ENCODE data around the gene ZBTB20. TPM values are rescaled to one million over a fixed set of nuclear protein-coding genes. Genes with fewer than 3 reads are reported as not detected.

Gene ZBTB20
- total RNA-seq, 1 donor from 2014 or later = 21.4 TPM

- H2AFZ ChIP-seq (ENCODE audit: low read depth, low read length) = no peak overlapping the region
- H3K4me3 Mint-ChIP-seq (ENCODE audit: unreplicated experiment) = no peak overlapping the region
- no peak overlapping the region for H3K27ac ChIP-seq (ENCODE audit: low read depth, low read length)
- no peaks in the 10 kb centered on the region for H4K20me1 ChIP-seq (ENCODE audit: insufficient read depth, low read length)
- H3K79me2 ChIP-seq (ENCODE audit: insufficient read depth, low read length) = no peaks in the 10 kb centered on the region
- H3K4me2 ChIP-seq (ENCODE audit: low read length) = no peak overlapping the region
- no peaks in the 10 kb centered on the region for H3K36me3 ChIP-seq (ENCODE audit: insufficient read depth, low read length)
- H3K4me3 ChIP-seq (ENCODE audit: insufficient read depth, low read depth, low read length) = no peak overlapping the region
- no peaks in the 10 kb centered on the region for H3K27me3 ChIP-seq (ENCODE audit: insufficient read depth, low read length)
- H3K27ac Mint-ChIP-seq (ENCODE audit: unreplicated experiment) = no peak overlapping the region
- H3K4me1 ChIP-seq (ENCODE audit: insufficient read depth, low read length) = no peaks in the 10 kb centered on the region
- no peaks in the 10 kb centered on the region for H3K36me3 Mint-ChIP-seq (ENCODE audit: low read depth, unreplicated experiment)
- H3K9ac ChIP-seq (ENCODE audit: low read length) = no peak overlapping the region
- TF ChIP-seq EZH2 (IDR thresholded peaks at IDR 0.05; ENCODE audit: insufficient read depth, low read length) = no peak
- TF ChIP-seq, protein P1, sequence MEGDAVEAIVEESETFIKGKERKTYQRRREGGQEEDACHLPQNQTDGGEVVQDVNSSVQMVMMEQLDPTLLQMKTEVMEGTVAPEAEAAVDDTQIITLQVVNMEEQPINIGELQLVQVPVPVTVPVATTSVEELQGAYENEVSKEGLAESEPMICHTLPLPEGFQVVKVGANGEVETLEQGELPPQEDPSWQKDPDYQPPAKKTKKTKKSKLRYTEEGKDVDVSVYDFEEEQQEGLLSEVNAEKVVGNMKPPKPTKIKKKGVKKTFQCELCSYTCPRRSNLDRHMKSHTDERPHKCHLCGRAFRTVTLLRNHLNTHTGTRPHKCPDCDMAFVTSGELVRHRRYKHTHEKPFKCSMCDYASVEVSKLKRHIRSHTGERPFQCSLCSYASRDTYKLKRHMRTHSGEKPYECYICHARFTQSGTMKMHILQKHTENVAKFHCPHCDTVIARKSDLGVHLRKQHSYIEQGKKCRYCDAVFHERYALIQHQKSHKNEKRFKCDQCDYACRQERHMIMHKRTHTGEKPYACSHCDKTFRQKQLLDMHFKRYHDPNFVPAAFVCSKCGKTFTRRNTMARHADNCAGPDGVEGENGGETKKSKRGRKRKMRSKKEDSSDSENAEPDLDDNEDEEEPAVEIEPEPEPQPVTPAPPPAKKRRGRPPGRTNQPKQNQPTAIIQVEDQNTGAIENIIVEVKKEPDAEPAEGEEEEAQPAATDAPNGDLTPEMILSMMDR (IDR thresholded peaks at IDR 0.05; ENCODE audit: insufficient read depth, low read depth, low read length) = no peak
- FAIRE-seq = no peak
- no peaks in the 10 kb centered on the region for H3K9me3 Mint-ChIP-seq (ENCODE audit: unreplicated experiment)
- DNase-seq (ENCODE audit: low read depth) = no peak
- no peaks in the 10 kb centered on the region for H3K27me3 Mint-ChIP-seq (ENCODE audit: low read depth, unreplicated experiment)
- no peaks in the 10 kb centered on the region for H3K9me3 ChIP-seq (ENCODE audit: insufficient read depth, low read depth, low read length)
- peaks cover 14% of the 10 kb centered on the region for H3K4me1 Mint-ChIP-seq (ENCODE audit: low read depth, unreplicated experiment)
Observed at GRCh38 chr3:114718898-114719210, 428.2 kb downstream of the ZBTB20 start.

GRCh38 chr3:114718071-114718897, 428.8 kb downstream of the ZBTB20 start:
- Histone ChIP-seq H3K79me2 (ENCODE audit: insufficient read depth, low read length) (no peaks in the 10 kb centered on the region), H3K27ac (ENCODE audit: low read depth, low read length) (no peak overlapping the region), H3K4me1 (ENCODE audit: insufficient read depth, low read length) (no peaks in the 10 kb centered on the region), H4K20me1 (ENCODE audit: insufficient read depth, low read length) (no peaks in the 10 kb centered on the region), H2AFZ (ENCODE audit: low read depth, low read length) (no peak overlapping the region), H3K4me2 (ENCODE audit: low read length) (no peak overlapping the region), H3K9me3 (ENCODE audit: insufficient read depth, low read depth, low read length) (no peaks in the 10 kb centered on the region), H3K9ac (ENCODE audit: low read length) (no peak overlapping the region), H3K27me3 (ENCODE audit: insufficient read depth, low read length) (no peaks in the 10 kb centered on the region), H3K4me3 (ENCODE audit: insufficient read depth, low read depth, low read length) (no peak overlapping the region), H3K36me3 (ENCODE audit: insufficient read depth, low read length) (no peaks in the 10 kb centered on the region)
- Mint-ChIP-seq H3K4me3 (ENCODE audit: unreplicated experiment) (no peak overlapping the region), H3K4me1 (ENCODE audit: low read depth, unreplicated experiment) (peaks cover 16% of the 10 kb centered on the region), H3K9me3 (ENCODE audit: unreplicated experiment) (no peaks in the 10 kb centered on the region), H3K27ac (ENCODE audit: unreplicated experiment) (no peak overlapping the region), H3K27me3 (ENCODE audit: low read depth, unreplicated experiment) (no peaks in the 10 kb centered on the region), H3K36me3 (ENCODE audit: low read depth, unreplicated experiment) (no peaks in the 10 kb centered on the region)
- TF ChIP-seq EZH2 (IDR thresholded peaks at IDR 0.05; ENCODE audit: insufficient read depth, low read length) = no peak
- TF ChIP-seq, protein P1 (IDR thresholded peaks at IDR 0.05; ENCODE audit: insufficient read depth, low read depth, low read length) = no peak
- DNase-seq (ENCODE audit: low read depth) (no peak), FAIRE-seq (no peak)

GRCh38 chr3:114716916-114717315, 430.2 kb downstream of the ZBTB20 start:
- Mint-ChIP-seq H3K9me3 (ENCODE audit: unreplicated experiment) (no peaks in the 10 kb centered on the region), H3K27ac (ENCODE audit: unreplicated experiment) (no peak overlapping the region)
- no peak overlapping the region for H3K9ac ChIP-seq (ENCODE audit: low read length)

More at GRCh38 chr3:114716916-114717315, 430.2 kb downstream of the ZBTB20 start:
- no peak overlapping the region for H3K4me3 Mint-ChIP-seq (ENCODE audit: unreplicated experiment)
- TF ChIP-seq, protein P1 (IDR thresholded peaks at IDR 0.05; ENCODE audit: insufficient read depth, low read depth, low read length) = no peak
- no peak for TF ChIP-seq EZH2 (IDR thresholded peaks at IDR 0.05; ENCODE audit: insufficient read depth, low read length)
- Histone ChIP-seq H3K79me2 (ENCODE audit: insufficient read depth, low read length) (no peaks in the 10 kb centered on the region), H3K27me3 (ENCODE audit: insufficient read depth, low read length) (no peaks in the 10 kb centered on the region), H4K20me1 (ENCODE audit: insufficient read depth, low read length) (no peaks in the 10 kb centered on the region), H3K4me1 (ENCODE audit: insufficient read depth, low read length) (no peaks in the 10 kb centered on the region), H3K4me3 (ENCODE audit: insufficient read depth, low read depth, low read length) (no peak overlapping the region), H3K36me3 (ENCODE audit: insufficient read depth, low read length) (no peaks in the 10 kb centered on the region), H3K27ac (ENCODE audit: low read depth, low read length) (no peak overlapping the region), H3K9me3 (ENCODE audit: insufficient read depth, low read depth, low read length) (no peaks in the 10 kb centered on the region), H3K4me2 (ENCODE audit: low read length) (no peak overlapping the region), H2AFZ (ENCODE audit: low read depth, low read length) (no peak overlapping the region)
- H3K27me3 Mint-ChIP-seq (ENCODE audit: low read depth, unreplicated experiment) = no peaks in the 10 kb centered on the region
- H3K36me3 Mint-ChIP-seq (ENCODE audit: low read depth, unreplicated experiment) = no peaks in the 10 kb centered on the region
- no peak for FAIRE-seq
- DNase-seq (ENCODE audit: low read depth) = no peak
- H3K4me1 Mint-ChIP-seq (ENCODE audit: low read depth, unreplicated experiment) = peaks cover 16% of the 10 kb centered on the region
